KBM-7 (cell line): ENCODE measurements around the gene PIK3R4.

Experiments used
- DNase-seq: peaks from one replicate; pipeline ENCODE4 v3.0.0-alpha.2; 2015
- in situ Hi-C: fragments of 300-500 bp; cut with MboI; formaldehyde crosslinking; loops from 2 replicates; pipeline ENCODE4 v1.14.3; 2020; ENCODE audit warnings: low sequenced_read_pairs, low pct_unique_long_range_greater_than_20kb, mixed read lengths

The PIK3R4 gene

DNA sequence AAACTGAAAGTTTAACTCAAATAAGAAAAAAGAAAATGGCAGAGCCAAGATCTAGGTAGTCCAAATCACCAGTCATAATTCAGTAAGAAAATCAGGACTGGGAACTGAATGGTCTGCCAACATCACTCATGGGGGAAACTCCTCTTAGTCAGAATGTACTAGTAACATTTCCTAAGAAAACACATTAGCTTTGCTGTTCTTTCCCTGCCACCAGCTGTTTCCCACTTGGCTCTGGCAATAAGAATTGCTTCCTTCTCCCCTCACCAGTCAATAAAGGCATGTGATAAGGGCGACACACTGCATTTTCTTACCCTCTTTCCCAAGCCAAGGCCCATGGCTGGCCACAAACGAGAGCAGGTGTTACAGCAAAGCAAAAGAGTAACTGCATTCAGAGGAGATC is 46.1 kb downstream of the PIK3R4 start:
- no peak for DNase-seq
- in situ Hi-C loops: no loop called here

- peak; percentile 62 for DNase-seq
These were observed 46.9 kb downstream of the PIK3R4 start for GRCh38 chr3:130699765-130700164.

GRCh38 chr3:130693314-130693713 is 53.3 kb downstream of the PIK3R4 start:
- in situ Hi-C loops: no loop called here
- DNase-seq: no peak

More at GRCh38 chr3:130699765-130700164, 46.9 kb downstream of the PIK3R4 start:
- in situ Hi-C loops: no loop called here

DNA sequence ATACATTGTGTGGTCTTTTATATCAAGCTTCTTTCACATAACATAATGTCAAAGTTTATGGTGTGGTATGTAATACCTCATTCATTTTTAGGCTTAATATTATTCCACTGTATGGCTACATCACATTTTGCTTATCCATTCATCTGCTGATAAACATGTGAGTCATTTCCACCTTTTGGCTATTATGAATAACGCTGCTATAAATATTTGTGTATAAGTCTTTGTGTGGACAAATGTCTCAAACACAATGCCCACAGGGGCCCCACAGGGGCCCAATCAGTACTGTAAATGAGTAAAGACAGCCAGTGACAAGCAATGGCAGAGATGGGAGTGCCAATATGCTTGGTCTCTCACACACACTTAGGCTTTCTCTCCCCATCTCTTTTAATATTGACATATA is 54.2 kb downstream of the PIK3R4 start:
- DNase-seq: no peak

GRCh38 chr3:130688697-130689470 is 57.7 kb downstream of the PIK3R4 start:
- DNase-seq: no peak
- in situ Hi-C loops: no loop called here

More for the DNA sequence above, 54.2 kb downstream of the PIK3R4 start:
- in situ Hi-C loops: no loop called here

- in situ Hi-C loops: no loop called here
These were observed 58.5 kb downstream of the PIK3R4 start for GRCh38 chr3:130688015-130688688.

DNA sequence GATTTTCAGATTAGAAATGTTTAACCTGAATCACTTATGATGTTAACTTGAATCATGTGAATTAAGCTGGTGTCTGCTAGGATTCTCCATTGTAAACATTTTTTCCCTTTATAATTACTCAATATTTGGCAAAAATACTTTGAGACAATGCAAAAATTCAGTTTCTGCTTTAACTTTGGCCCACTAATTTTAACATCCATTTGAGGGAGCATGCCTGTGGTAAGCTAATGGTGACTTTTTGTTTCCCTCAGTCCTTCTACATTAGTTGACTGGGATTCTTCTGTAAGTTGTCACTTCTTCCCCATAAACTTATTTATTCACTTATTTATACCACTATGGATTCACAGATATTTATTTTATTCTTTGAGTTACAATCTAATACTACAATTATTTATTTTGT is 59.3 kb downstream of the PIK3R4 start:
- no peak for DNase-seq
- in situ Hi-C loops: no loop called here

More at GRCh38 chr3:130688015-130688688, 58.5 kb downstream of the PIK3R4 start:
- no peak for DNase-seq

DNA sequence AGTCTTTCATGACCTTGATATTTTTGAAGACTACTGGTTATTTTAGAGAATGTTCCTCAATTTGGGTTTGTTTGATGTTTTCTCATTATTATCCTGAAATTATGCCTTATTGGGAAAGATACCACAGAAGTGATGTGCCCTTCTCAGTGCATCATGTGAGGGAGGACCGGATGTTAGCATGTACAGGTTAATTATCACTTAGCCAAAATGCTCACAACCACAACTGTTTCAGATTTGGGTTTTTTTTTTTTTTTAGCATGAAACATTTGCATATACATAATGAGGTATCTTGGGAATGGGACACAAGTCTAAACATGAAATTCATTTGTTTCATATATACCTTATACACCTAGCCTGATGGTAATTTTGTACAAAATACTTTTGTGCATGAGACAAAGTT is 59.8 kb downstream of the PIK3R4 start:
- DNase-seq: no peak
- in situ Hi-C loops: no loop called here

DNA sequence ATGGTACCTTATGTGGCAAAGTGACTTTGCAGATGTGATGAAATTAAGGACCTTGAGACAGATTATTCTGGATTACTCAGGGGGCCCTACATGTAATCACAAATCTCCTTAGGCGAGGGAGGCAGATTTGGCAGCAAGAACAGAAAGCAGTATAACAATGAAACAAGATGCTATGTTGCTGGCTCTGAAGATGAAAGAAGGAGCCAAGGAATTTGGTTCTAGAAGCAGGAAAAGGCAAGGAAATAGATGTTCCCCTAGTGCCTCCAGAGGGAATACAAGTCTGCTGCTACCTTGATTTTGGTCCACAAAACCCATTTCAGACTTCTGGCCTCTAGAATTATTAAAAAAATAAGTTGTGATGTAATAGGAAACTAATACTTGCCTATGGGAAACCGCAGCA is 64.5 kb downstream of the PIK3R4 start:
- DNase-seq: no peak
- in situ Hi-C loops: no loop called here

- DNase-seq: no peak
- in situ Hi-C loops: no loop called here
These were observed 67.4 kb downstream of the PIK3R4 start for GRCh38 chr3:130679218-130679617.

DNA sequence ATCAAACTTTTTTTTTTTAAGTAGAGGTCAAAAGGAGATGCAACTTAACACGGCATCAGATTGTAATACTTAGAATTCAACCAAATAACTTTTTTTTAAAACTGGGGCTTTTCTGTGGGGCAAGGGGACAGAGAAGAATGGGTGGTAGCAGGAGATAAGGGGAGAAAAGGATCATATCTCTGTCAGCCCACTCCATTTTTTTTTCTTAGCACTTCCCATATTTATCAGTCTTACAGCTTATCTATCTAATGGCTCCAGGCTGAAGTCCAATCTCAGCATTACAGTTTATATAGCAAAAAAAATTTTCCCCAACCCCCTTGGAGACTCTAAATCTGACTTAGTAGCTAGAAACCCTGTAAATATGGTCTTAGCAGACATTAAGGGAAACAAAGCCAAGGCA is 69.3 kb downstream of the PIK3R4 start:
- in situ Hi-C loops: no loop called here

DNA sequence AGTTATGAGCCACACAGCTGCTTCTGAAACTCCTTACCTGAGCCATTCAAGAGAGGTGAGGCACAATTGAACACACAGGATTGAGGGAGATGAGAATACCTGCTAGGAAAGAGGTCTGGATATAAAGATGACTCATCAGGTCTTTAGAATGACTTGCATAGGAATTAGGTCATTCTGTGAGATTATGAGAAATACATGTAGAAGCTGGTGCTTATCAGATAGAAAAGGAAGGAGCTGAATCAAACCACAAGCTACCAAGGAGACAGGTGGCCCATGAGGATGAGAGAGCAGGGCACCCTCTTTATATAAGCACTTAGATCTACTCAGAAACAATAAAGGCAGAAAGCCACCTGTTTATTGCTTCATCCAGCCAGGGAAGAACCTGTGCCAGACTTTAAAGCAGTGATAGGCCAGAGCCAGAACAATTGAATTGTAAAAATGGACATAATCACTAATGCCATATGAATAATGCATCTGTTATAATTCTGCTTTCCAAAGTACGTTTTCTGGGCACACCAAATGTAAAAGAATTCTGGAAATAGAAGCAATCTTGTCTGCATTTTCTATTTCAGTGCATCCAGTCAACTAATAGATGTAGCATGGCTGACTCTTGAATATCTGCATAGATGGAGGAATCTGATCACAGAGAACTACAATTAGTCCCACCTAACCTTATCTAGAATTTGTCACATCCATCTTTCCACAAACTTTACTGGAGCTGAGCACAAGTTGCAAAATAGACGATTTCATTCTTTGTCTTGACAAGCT is 74.9 kb downstream of the PIK3R4 start:
- no peak for DNase-seq
- in situ Hi-C loops: no loop called here

More for the DNA sequence above, 69.3 kb downstream of the PIK3R4 start:
- peak; percentile 27 for DNase-seq

DNA sequence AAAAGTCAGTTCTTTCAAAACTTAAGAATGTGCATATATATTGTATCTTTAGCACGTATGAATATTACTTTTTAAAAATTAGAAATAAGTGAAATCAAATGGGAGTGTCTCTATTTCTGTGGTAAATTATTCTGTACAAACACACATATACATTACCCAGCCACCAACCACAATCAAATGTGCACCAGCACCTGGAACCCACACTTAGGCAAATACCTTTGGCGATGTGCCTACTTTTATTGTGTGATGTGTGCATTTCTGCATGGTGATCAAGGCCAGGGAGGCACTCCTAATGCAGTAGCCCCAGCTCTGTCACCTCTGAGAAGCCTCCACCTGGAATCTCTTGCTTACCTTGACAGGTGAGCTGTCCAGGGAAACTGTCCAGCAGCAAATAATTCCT is 76.9 kb downstream of the PIK3R4 start:
- no peak for DNase-seq
- in situ Hi-C loops: no loop called here

DNA sequence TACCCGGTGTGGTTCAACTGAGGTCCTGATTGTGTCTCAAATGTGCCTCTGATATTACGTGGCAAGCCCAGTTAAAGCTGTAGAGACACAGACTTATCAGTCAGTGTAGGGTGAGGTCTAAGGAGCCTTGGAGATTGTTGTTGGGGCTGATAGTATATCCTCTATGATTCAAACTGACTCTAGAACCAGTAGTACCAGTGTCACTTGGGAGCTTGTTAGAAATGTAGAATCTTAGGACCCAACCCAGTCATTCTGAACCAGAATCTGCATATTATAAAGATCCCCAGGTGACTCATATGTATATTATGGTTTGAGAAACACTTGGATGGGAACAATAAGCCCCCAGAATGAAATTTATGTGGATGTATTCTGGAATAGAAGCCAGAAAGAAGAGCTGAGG is 83.5 kb downstream of the PIK3R4 start:
- DNase-seq: no peak
- in situ Hi-C loops: no loop called here

GRCh38 chr3:130662501-130662996 is 84.1 kb downstream of the PIK3R4 start:
- DNase-seq: no peak
- in situ Hi-C loops: no loop called here

- DNase-seq: no peak
- in situ Hi-C loops: no loop called here
These were observed 85.3 kb downstream of the PIK3R4 start for GRCh38 chr3:130661140-130661891.

- in situ Hi-C loops: no loop called here
- no peak for DNase-seq
These were observed 86.7 kb downstream of the PIK3R4 start for GRCh38 chr3:130659911-130660310.

- no peak for DNase-seq
- in situ Hi-C loops: no loop called here
These were observed 88.0 kb downstream of the PIK3R4 start for GRCh38 chr3:130658678-130659077.

GRCh38 chr3:130656627-130657026 is 90.0 kb downstream of the PIK3R4 start:
- in situ Hi-C loops: no loop called here

More at GRCh38 chr3:130656627-130657026, 90.0 kb downstream of the PIK3R4 start:
- DNase-seq: no peak
